Caco-2 (cell line): Measurements from ENCODE around the gene NDUFS4. TPM values are rescaled to one million over a fixed set of nuclear protein-coding genes. Genes with fewer than 3 reads are reported as not detected.

Source experiments
- BruUV-seq: library from RNA; stranded (reverse); fragments of 400-500 nt; replicated peaks from 2 replicates; lab custom pipeline; 2021; lab: Mats Ljungman, UMichigan
- CTCF ChIA-PET: fragments of 300-600 bp; sonication (Branson Sonifier 250); formaldehyde crosslinking; loops from one replicate; lab custom pipeline; 2022; ENCODE audit warnings: antibody characterized with exemption; lab: Charles Lee
- POLR2A ChIA-PET: fragments of 300-600 bp; sonication (Branson Sonifier 250); formaldehyde crosslinking; loops from one replicate; lab custom pipeline; 2022; ENCODE audit warnings: antibody characterized with exemption; lab: Charles Lee
- DNase-seq, 2 experiments: peaks; one replicate each; pipeline versions ENCODE4 v3.0.0 to v3.0.0-alpha.2; 2020 to 2022
- H3K27me3 ChIP-seq: replicated peaks from 2 replicates; pipeline ENCODE4 v1.6.0; 2011; ENCODE audit warnings: low read length; ENCODE audit not compliant: control insufficient read depth, insufficient read depth
- H3K36me3 ChIP-seq: 2 replicates; pipeline ENCODE4 v1.5.1; 2011; ENCODE audit warnings: low read length; ENCODE audit not compliant: control insufficient read depth, insufficient read depth
- H3K4me1 ChIP-seq: fragments of 250-450 bp; sonication (Bioruptor Pico); 2 replicates; pipeline ENCODE4 v1.5.1; 2020; ENCODE audit warnings: mild to moderate bottlenecking
- H3K4me3 ChIP-seq: 2 replicates; pipeline ENCODE4 v1.5.1; 2011; ENCODE audit warnings: low read depth, mild to moderate bottlenecking, control low read depth, low read length
- H3K9me3 ChIP-seq: fragments of 250-450 bp; sonication (Bioruptor Pico); 2 replicates; pipeline ENCODE4 v1.5.1; 2020; ENCODE audit warnings: mild to moderate bottlenecking, moderate library complexity
- H3K27ac Mint-ChIP-seq: one replicate; pipeline ENCODE4 v1.8.0; 2022; ENCODE audit warnings: mixed read lengths; ENCODE audit not compliant: unreplicated experiment
- H3K27me3 Mint-ChIP-seq: one replicate; pipeline ENCODE4 v1.8.0; 2022; ENCODE audit warnings: mixed read lengths; ENCODE audit not compliant: insufficient read depth, unreplicated experiment
- H3K36me3 Mint-ChIP-seq: one replicate; pipeline ENCODE4 v1.8.0; 2022; ENCODE audit warnings: mild to moderate bottlenecking, mixed read lengths; ENCODE audit not compliant: insufficient read depth, unreplicated experiment
- H3K4me1 Mint-ChIP-seq: one replicate; pipeline ENCODE4 v1.8.0; 2022; ENCODE audit warnings: low read depth, mixed read lengths; ENCODE audit not compliant: unreplicated experiment
- H3K4me3 Mint-ChIP-seq: one replicate; pipeline ENCODE4 v1.8.0; 2022; ENCODE audit warnings: mild to moderate bottlenecking, moderate library complexity, mixed read lengths; ENCODE audit not compliant: unreplicated experiment
- H3K9me3 Mint-ChIP-seq: one replicate; pipeline ENCODE4 v1.8.0; 2022; ENCODE audit warnings: mixed read lengths; ENCODE audit not compliant: unreplicated experiment
- intact Hi-C: fragments of 100-400 bp; cut with micrococcal nuclease; formaldehyde crosslinking; loops from one replicate; pipeline ENCODE4 v1.10.0; 2022; ENCODE audit not compliant: unreplicated experiment
- total RNA-seq: library from RNA; stranded (reverse); gene quantifications from 2 replicates; pipeline ENCODE4 v1.2.3, GENCODE V29; 2022
- TF ChIP-seq, protein P1 (sequence below), 2 experiments: fragments of 200-600 bp in 1 of 2; IDR thresholded peaks; 1 replicate in 1 of 2; 2 replicates in 1 of 2; pipeline versions ENCODE4 v1.5.1 to v1.8.0; 2011 to 2022; ENCODE audit warnings: antibody characterized with exemption in 1 of 2, control low read depth in 1 of 2, inconsistent platforms in 1 of 2, low read depth in 1 of 2, low read length in 1 of 2, mild to moderate bottlenecking in 1 of 2, moderate library complexity in 1 of 2; ENCODE audit not compliant: insufficient read depth in 1 of 2, severe bottlenecking in 1 of 2, unreplicated experiment in 1 of 2

The NDUFS4 gene
- total RNA-seq, 1 experiment from 2014 or later, result 103 TPM

- Mint-ChIP-seq H3K4me1 (peaks cover 12% of the 10 kb centered on the region), H3K9me3 (no peaks in the 10 kb centered on the region), H3K4me3 (no peak overlapping the region), H3K36me3 (no peaks in the 10 kb centered on the region), H3K27me3 (no peaks in the 10 kb centered on the region), H3K27ac (no peak overlapping the region)
- Histone ChIP-seq H3K9me3 (no peaks in the 10 kb centered on the region), H3K4me1 (peaks cover 11% of the 10 kb centered on the region; the same call in 1 of the 2 replicates), H3K36me3 (no peaks in the 10 kb centered on the region), H3K4me3 (no peak overlapping the region), H3K27me3 (no peaks in the 10 kb centered on the region)
- intact Hi-C loops, result no loop called here
- CTCF ChIA-PET, result interaction anchor here (0.6 kb wide), 1 partner anchor 640 kb away, joined by 3 read pairs; no protein-coding TSS in a partner anchor
- POLR2A ChIA-PET, result no interaction called here
- no TSS peak for BruUV-seq
- no peak for DNase-seq
- TF ChIP-seq, protein P1, sequence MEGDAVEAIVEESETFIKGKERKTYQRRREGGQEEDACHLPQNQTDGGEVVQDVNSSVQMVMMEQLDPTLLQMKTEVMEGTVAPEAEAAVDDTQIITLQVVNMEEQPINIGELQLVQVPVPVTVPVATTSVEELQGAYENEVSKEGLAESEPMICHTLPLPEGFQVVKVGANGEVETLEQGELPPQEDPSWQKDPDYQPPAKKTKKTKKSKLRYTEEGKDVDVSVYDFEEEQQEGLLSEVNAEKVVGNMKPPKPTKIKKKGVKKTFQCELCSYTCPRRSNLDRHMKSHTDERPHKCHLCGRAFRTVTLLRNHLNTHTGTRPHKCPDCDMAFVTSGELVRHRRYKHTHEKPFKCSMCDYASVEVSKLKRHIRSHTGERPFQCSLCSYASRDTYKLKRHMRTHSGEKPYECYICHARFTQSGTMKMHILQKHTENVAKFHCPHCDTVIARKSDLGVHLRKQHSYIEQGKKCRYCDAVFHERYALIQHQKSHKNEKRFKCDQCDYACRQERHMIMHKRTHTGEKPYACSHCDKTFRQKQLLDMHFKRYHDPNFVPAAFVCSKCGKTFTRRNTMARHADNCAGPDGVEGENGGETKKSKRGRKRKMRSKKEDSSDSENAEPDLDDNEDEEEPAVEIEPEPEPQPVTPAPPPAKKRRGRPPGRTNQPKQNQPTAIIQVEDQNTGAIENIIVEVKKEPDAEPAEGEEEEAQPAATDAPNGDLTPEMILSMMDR (IDR thresholded peaks at IDR 0.05; ENCODE audit: insufficient read depth in 1 of 2, low read depth in 1 of 2, low read length in 1 of 2, severe bottlenecking in 1 of 2, unreplicated experiment in 1 of 2), result no peak
Measured at GRCh38 chr5:53582225-53582624, 21.8 kb downstream of the NDUFS4 start.

- no peak overlapping the region for H3K4me3 Mint-ChIP-seq
- no TSS peak for BruUV-seq
- H3K4me1 Mint-ChIP-seq, result peaks cover 14% of the 10 kb centered on the region
- no peaks in the 10 kb centered on the region for H3K27me3 Mint-ChIP-seq
- H3K27ac Mint-ChIP-seq, result no peak overlapping the region
- TF ChIP-seq, protein P1 (IDR thresholded peaks at IDR 0.05; ENCODE audit: insufficient read depth in 1 of 2, low read depth in 1 of 2, low read length in 1 of 2, severe bottlenecking in 1 of 2, unreplicated experiment in 1 of 2), result no peak
- no peaks in the 10 kb centered on the region for H3K36me3 ChIP-seq
- no peak overlapping the region for H3K4me3 ChIP-seq
- no peaks in the 10 kb centered on the region for H3K9me3 Mint-ChIP-seq
- intact Hi-C loops, result no loop called here
- peaks cover 5% of the 10 kb centered on the region; the same call in 1 of the 2 replicates for H3K4me1 ChIP-seq
- no peaks in the 10 kb centered on the region for H3K27me3 ChIP-seq
- ChIA-PET POLR2A (no interaction called here), CTCF (no interaction called here)
- no peak for DNase-seq
- H3K36me3 Mint-ChIP-seq, result no peaks in the 10 kb centered on the region
- H3K9me3 ChIP-seq, result 0 out of 2 replicates have a peak, but pooled peaks cover 4% of the 10 kb centered on the region
Measured at GRCh38 chr5:53590759-53591158, 30.3 kb downstream of the NDUFS4 start.

- Histone ChIP-seq H3K4me3 (no peak overlapping the region), H3K9me3 (peaks cover 9% of the 10 kb centered on the region; the same call in 1 of the 2 replicates), H3K36me3 (no peaks in the 10 kb centered on the region; the same call in 1 of the 2 replicates), H3K4me1 (peaks cover 5% of the 10 kb centered on the region; the same call in 1 of the 2 replicates), H3K27me3 (no peaks in the 10 kb centered on the region)
- BruUV-seq, result no TSS peak
- H3K9me3 Mint-ChIP-seq, result no peaks in the 10 kb centered on the region
- H3K4me1 Mint-ChIP-seq, result peaks cover 14% of the 10 kb centered on the region
- no peaks in the 10 kb centered on the region for H3K36me3 Mint-ChIP-seq
- TF ChIP-seq, protein P1 (IDR thresholded peaks at IDR 0.05; ENCODE audit: insufficient read depth in 1 of 2, low read depth in 1 of 2, low read length in 1 of 2, severe bottlenecking in 1 of 2, unreplicated experiment in 1 of 2), result no peak
- DNase-seq, result no peak
- POLR2A ChIA-PET, result no interaction called here
- no peak overlapping the region for H3K27ac Mint-ChIP-seq
- CTCF ChIA-PET, result no interaction called here
- H3K4me3 Mint-ChIP-seq, result no peak overlapping the region
- H3K27me3 Mint-ChIP-seq, result no peaks in the 10 kb centered on the region
- intact Hi-C loops, result no loop called here
Measured at GRCh38 chr5:53594419-53594818, 34.0 kb downstream of the NDUFS4 start.
